ENCODE data around the gene MUC3A.

MUC3A gene

DNA sequence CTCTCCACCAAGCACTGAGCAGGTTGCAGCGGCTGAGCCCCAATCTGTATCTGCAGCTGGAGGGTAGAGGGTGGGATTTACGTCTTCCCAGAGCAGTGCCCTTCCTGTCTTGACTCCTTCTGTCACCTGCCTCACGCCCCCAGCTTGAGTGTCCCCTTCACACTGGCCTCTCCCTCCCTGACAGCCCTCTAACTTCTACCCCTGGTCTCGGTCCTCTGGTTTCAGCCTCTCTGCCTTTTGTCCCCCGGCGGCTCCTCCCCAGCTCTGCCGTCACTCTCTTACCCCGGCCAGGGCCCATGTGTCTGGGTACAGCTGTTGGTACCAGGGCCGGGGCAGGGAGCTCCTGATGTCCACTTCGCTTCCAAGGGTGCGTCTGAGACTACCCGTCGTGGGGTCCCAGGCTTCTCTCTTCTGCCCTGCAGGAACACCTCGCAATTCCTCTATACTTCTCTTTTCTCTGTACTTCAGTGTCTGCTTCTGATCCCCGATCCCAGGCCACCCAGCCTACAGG lies 654 bp downstream of the MUC3A start:
- no peak for DNase-seq

- no peak for DNase-seq
These were observed 1.8 kb downstream of the MUC3A start for GRCh38 chr7:100951172-100951571.

GRCh38 chr7:100951888-100952560 lies 2.7 kb downstream of the MUC3A start:
- no peak for DNase-seq

GRCh38 chr7:100952641-100953040 lies 3.3 kb downstream of the MUC3A start:
- DNase-seq: no peak

DNA sequence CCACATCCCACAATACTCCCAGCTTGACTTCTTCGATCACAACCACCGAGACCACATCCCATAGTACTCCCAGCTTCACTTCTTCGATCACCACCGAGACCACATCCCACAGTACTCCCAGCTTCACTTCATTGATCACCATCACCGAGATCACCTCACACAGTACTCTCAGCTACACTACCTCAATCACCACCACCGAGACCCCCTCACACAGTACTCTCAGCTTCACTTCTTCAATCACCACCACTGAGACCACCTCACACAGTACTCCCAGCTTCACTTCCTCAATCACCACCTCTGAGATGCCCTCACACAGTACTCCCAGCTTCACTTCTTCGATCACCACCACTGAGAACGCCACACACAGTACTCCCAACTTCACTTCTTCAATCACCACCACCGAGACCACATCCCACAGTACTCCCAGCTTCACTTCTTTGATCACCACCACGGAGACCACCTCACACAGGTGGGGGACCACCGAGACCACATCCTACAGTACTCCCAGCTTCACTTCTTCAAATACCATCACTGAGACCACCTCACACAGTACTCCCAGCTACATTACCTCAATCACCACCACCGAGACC lies 8.6 kb downstream of the MUC3A start:
- no peak for DNase-seq

DNA sequence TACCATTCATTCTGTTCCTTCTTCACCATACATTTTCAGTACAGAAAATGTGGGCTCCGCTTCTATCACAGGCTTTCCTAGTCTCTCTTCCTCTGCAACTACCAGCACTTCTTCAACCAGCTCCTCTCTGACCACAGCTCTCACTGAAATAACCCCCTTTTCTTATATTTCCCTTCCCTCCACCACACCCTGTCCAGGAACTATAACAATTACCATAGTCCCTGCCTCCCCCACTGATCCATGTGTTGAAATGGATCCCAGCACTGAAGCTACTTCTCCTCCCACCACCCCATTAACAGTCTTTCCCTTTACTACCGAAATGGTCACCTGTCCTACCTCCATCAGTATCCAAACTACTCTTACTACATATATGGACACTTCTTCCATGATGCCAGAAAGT lies 10.6 kb downstream of the MUC3A start:
- no peak for DNase-seq

DNA sequence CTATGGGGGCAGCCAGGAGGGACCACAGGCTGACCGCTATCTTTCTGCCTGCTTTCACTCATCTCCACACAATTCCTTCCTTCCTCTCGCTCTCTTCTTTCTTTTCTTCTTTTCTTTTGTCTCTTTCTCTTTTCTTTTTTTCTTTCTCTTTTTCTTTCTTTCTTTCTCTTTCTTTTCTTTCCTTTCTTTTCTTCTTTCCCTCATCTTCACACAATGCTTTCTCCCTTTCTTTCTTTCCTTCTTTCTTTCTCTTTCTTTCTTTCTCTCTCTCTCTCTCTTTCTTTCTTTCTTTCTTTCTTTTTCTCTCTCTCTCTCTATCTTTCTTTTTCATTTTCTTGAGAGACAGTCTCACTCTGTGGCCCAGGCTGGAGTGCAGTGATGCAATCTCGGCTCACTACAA lies 13.2 kb downstream of the MUC3A start:
- no peak for DNase-seq

DNA sequence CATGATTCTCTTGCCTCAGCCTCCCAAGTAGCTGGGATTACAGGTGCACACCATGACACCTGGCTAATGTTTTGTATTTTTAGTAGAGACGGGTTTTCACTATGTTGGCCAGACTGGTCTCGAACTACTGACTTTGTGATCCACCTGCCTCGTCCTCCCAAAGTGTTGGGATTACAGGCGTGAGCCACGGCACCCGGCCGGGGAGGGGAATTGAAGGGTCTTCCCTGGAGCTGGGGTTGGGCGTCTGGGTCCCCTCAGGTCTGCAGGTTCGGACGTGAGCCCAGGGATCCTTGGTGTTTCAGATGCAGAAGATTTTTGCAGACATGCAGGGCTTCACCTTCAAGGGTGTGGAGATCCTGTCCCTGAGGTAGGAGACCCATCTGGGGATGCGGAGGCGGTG lies 14.1 kb downstream of the MUC3A start:
- DNase-seq: no peak

DNA sequence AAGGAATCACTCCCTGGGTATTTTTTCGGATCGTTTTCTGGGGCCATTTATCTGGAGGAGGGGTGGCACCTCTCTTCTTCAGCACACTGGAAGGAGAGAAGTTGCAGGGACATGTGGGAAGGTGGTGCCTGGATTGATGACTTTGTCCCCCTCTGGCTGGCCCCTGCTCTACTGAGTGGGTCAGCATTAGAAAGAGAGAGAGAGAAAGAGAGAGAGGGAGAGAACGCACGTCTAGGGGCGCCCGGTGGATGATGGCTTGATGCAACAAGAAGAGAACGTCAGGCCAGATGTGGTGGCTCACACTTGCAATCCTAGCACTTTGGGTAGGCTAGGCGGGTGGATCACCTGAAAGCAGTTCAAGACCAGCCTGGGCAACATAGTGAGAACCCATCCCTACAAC lies 14.5 kb downstream of the MUC3A start:
- DNase-seq: no peak

DNA sequence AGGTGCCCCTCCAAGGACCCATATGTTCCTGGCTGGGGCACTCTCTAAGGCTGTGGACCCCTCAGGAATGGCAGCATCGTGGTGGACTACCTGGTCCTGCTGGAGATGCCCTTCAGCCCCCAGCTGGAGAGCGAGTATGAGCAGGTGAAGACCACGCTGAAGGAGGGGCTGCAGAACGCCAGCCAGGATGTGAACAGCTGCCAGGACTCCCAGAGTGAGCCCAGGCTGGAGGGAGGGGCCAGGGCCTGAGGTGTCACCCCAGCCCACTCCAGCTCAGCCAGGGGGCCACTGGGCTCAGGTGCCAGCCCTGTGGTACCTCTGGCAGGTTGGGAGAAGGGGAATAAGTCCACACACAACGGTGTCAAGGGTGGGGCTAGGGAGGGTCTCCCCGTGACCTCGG lies 15.3 kb downstream of the MUC3A start:
- DNase-seq: no peak

GRCh38 chr7:100965045-100965722 lies 15.8 kb downstream of the MUC3A start:
- DNase-seq: no peak

- no peak for DNase-seq
These were observed 16.6 kb downstream of the MUC3A start for GRCh38 chr7:100965723-100966541.

DNA sequence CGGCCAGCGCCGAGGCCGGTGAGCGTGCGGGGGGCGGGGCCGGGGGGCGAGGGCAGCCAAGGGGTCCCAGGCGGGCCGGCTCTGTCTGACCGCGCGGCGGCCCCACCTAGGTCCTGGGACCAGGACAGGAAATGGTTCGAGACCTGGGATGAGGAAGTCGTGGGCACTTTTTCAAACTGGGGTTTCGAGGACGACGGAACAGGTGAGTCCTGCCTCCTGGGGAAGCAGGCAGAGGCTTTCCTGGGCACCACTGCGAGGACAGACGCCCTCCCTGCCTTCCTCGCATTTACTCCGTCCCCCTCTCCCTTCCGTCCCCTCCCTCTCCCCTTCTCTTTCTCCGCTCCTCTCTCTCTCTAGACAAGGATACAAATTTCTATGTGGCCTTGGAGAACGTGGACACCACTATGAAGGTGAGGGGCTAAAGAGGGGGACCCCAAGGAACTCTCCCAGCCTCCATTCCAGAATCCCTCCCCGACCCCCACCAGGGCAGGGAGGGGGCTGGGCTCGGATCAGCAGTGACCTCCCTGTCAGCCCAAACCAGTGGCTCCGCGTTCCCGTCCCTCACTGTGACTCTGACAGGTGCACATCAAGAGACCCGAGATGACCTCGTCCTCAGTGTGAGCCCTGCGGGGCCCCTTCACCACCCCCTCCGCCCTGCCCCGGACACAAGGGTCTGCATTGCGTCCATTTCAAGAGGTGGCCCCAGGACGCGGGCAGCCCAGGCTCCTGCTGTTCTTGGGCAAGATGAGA lies 17.4 kb downstream of the MUC3A start:
- no peak for DNase-seq

GRCh38 chr7:100967292-100967863 lies 18.0 kb downstream of the MUC3A start:
- DNase-seq: no peak

- DNase-seq: no peak
These were observed 18.7 kb downstream of the MUC3A start for GRCh38 chr7:100968031-100968430.

- DNase-seq: no peak
These were observed 19.3 kb downstream of the MUC3A start for GRCh38 chr7:100968650-100969049.

GRCh38 chr7:100969066-100969615 lies 19.8 kb downstream of the MUC3A start, which contains the start of gene MUC12:
Gene MUC12, plus strand, starts transcription at chr7:100969565. Its CDS starts 58 bp downstream, at chr7:100969623.
- DNase-seq: no peak

GRCh38 chr7:100971111-100972001 lies 22.0 kb downstream of the MUC3A start:
- DNase-seq: no peak

DNA sequence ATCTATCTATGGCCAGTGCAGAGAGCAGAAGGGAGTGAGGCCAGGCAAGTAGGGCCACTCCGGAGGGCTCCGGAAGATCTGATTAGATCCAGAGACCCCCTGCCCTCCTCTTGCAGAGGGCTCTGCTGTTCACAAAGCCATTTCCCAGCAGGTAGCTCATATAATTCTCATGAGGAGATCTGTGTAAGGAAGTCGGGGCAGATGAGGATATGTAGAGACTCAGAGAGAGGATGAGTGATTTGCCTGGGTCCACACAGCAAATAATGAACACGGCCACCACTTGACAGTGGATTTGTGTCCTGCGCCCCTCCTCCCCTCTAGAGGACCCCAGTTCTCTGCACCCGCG lies 22.6 kb downstream of the MUC3A start:
- DNase-seq: no peak

DNA sequence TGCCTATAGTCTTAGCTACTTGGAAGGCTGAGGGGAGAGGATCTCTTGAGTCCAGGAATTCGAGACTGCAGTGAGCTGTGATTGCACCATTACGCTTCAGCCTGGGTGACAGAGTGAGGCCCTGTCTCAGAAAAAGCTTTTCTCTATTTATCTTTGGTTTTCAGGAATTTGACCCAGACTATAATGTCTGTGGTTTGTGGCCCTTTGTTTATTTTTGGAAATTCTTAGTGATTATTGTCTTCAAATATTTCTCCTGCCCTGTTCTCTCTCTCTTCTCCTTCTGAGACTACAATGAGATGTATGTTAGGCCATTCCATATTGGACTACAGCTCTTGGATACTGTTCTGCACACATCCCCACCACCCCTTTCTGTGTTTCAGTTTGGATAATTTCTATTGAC lies 24.7 kb downstream of the MUC3A start:
- DNase-seq: no peak

GRCh38 chr7:100975371-100975821 lies 26.1 kb downstream of the MUC3A start:
- DNase-seq: no peak
